Prostate gland (tissue), 2 donors: ENCODE measurements around the gene SARM1.

Experiments used
- CTCF ChIP-seq, 4 experiments: fragments of 200-600 bp in 2 of 4; fragments of 450-650 bp in 2 of 4; sonication (generic) in 2 of 4; IDR thresholded peaks; 1 replicate in 3 of 4; 2 replicates in 1 of 4; pipeline ENCODE4 v1.5.1; 2016 to 2019; ENCODE audit warnings: antibody characterized with exemption in 4 of 4, mild to moderate bottlenecking in 2 of 4, moderate library complexity in 2 of 4
- POLR2A ChIP-seq: fragments of 450-650 bp; IDR thresholded peaks from one replicate; pipeline ENCODE4 v1.6.1; 2016; ENCODE audit warnings: antibody characterized with exemption, mild to moderate bottlenecking

- TF ChIP-seq CTCF (IDR thresholded peaks at IDR 0.05) (no peak), POLR2A (no peak)
Observed at GRCh38 chr17:28346199-28346580, 25.3 kb upstream of the SARM1 start.
